ENCODE data around the gene CIBAR2. TPM values are rescaled to one million over a fixed set of nuclear protein-coding genes. Genes with fewer than 3 reads are reported as not detected.

The CIBAR2 gene
- total and polyA plus RNA-seq, 9 of the 15 experiments (the other 6 are each of a cell fraction or from before 2014, with no cell fraction given): not detected

DNA sequence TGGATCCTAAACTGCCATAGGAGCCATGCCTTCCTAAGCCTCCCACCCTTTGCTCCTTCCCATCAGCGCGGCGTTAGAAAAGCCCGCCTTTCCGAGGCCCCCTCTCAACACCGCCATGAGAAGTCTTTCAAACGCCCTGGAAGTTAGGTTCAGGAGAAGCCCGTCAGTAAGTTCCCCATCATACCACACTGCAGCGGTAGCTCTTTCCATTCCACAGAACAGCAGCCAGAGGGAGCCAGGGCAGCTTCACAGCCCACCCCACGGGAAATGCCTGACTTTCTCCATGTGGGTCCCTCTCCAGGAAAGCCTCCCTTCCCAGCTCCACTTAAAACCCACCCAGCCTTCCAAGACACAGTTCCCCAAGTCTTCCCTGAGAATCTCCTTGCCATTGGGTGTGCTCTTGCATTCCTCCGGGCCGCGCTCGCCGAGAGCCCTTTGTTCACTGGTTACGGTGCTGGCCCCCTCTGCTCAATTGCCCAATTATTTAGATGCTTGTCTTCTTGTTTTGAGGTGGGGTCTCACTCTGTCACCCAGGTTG lies 56.0 kb downstream of the CIBAR2 start (continued):
- no peak for TF ChIP-seq MGA (IDR thresholded peaks at IDR 0.05)
- TF ChIP-seq TCF7 (IDR thresholded peaks at IDR 0.05; ENCODE audit: borderline replicate concordance): no peak
- no peak for TF ChIP-seq NBN (IDR thresholded peaks at IDR 0.05; ENCODE audit: low read depth)
- TF ChIP-seq MITF (IDR thresholded peaks at IDR 0.05): no peak
- TF ChIP-seq, protein P1, sequence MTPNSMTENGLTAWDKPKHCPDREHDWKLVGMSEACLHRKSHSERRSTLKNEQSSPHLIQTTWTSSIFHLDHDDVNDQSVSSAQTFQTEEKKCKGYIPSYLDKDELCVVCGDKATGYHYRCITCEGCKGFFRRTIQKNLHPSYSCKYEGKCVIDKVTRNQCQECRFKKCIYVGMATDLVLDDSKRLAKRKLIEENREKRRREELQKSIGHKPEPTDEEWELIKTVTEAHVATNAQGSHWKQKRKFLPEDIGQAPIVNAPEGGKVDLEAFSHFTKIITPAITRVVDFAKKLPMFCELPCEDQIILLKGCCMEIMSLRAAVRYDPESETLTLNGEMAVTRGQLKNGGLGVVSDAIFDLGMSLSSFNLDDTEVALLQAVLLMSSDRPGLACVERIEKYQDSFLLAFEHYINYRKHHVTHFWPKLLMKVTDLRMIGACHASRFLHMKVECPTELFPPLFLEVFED (CRISPR knock-in tag; conservative IDR thresholded peaks at IDR 0.05): no peak
- no peak for TF ChIP-seq ZBTB34 (CRISPR knock-in tag; IDR thresholded peaks at IDR 0.05)

Measured in K562 (cell line).